SH-SY5Y (cell line): ENCODE data around the gene AMH.

Source experiments
- GATA2 ChIP-seq: IDR thresholded peaks from 2 replicates; pipeline ENCODE4 v1.6.1; 2011; ENCODE audit warnings: mild to moderate bottlenecking, low read depth, low read length
- GATA3 ChIP-seq: IDR thresholded peaks from 2 replicates; pipeline ENCODE4 v1.6.1; 2011; ENCODE audit warnings: low read depth, mild to moderate bottlenecking, low read length, moderate library complexity

GRCh38 chr19:2231621-2232221 lies 17.4 kb upstream of the AMH start:
- TF ChIP-seq GATA3 (no peak), GATA2 (no peak)
